Trophoblast cell (in vitro differentiated cells and primary cell): ENCODE results near the gene INTS3.

ENCODE experiments used
- DNase-seq, 2 donors: peaks; one replicate each; pipeline ENCODE4 v3.0.0-alpha.2; 2016
- H2AFZ ChIP-seq: 2 replicates; pipeline ENCODE4 v1.6.1; 2013; ENCODE audit warnings: low read length, moderate library complexity, mild to moderate bottlenecking; ENCODE audit not compliant: insufficient read depth, poor library complexity
- H2AK5ac ChIP-seq: 2 replicates; pipeline ENCODE4 v1.6.1; 2013; ENCODE audit warnings: mild to moderate bottlenecking, low read length
- H2BK120ac ChIP-seq: 2 replicates; pipeline ENCODE4 v1.6.1; 2013; ENCODE audit warnings: low read length, mild to moderate bottlenecking, moderate library complexity; ENCODE audit not compliant: insufficient read depth, poor library complexity
- H2BK12ac ChIP-seq: 2 replicates; pipeline ENCODE4 v1.6.1; 2013; ENCODE audit warnings: mild to moderate bottlenecking, low read length, moderate library complexity
- H2BK5ac ChIP-seq: 2 replicates; pipeline ENCODE4 v1.6.1; 2013; ENCODE audit warnings: low read length, low read depth, moderate library complexity, mild to moderate bottlenecking; ENCODE audit not compliant: poor library complexity
- H3K14ac ChIP-seq: 2 replicates; pipeline ENCODE4 v1.6.1; 2013; ENCODE audit warnings: mild to moderate bottlenecking, low read length
- H3K18ac ChIP-seq: 2 replicates; pipeline ENCODE4 v1.6.1; 2013; ENCODE audit warnings: mild to moderate bottlenecking, low read length
- H3K23ac ChIP-seq: 2 replicates; pipeline ENCODE4 v1.6.1; 2013; ENCODE audit warnings: low read length
- H3K27ac ChIP-seq: 2 replicates; pipeline ENCODE4 v1.5.1; 2013; ENCODE audit warnings: low read depth, mild to moderate bottlenecking, inconsistent platforms, low read length, moderate library complexity
- H3K27me3 ChIP-seq: 2 replicates; pipeline ENCODE4 v1.6.1; 2013; ENCODE audit warnings: inconsistent platforms, mild to moderate bottlenecking, low read length, moderate library complexity; ENCODE audit not compliant: insufficient read depth
- H3K36me3 ChIP-seq, 2 experiments: 1 replicate in 1 of 2; 2 replicates in 1 of 2; pipeline ENCODE4 v1.6.1; 2013; ENCODE audit warnings: low read length in 2 of 2, mild to moderate bottlenecking in 2 of 2, moderate library complexity in 1 of 2; ENCODE audit not compliant: insufficient read depth in 2 of 2, control insufficient read depth in 1 of 2
- H3K4ac ChIP-seq: 2 replicates; pipeline ENCODE4 v1.6.1; 2013; ENCODE audit warnings: low read depth, mild to moderate bottlenecking, low read length, moderate library complexity
- H3K4me1 ChIP-seq, 2 experiments: 1 replicate in 1 of 2; 2 replicates in 1 of 2; pipeline ENCODE4 v1.6.1; 2013; ENCODE audit warnings: low read length in 2 of 2, mild to moderate bottlenecking in 2 of 2, moderate library complexity in 1 of 2; ENCODE audit not compliant: insufficient read depth in 2 of 2, control insufficient read depth in 1 of 2
- H3K4me2 ChIP-seq: 2 replicates; pipeline ENCODE4 v1.6.1; 2013; ENCODE audit warnings: inconsistent platforms, mild to moderate bottlenecking, low read length, moderate library complexity
- H3K4me3 ChIP-seq: 2 replicates; pipeline ENCODE4 v1.5.1; 2013; ENCODE audit warnings: mild to moderate bottlenecking, low read depth, low read length, inconsistent platforms
- H3K79me1 ChIP-seq: one replicate; pipeline ENCODE4 v1.6.1; 2013; ENCODE audit warnings: low read length
- H3K79me2 ChIP-seq: 2 replicates; pipeline ENCODE4 v1.6.1; 2013; ENCODE audit warnings: low read length, mild to moderate bottlenecking; ENCODE audit not compliant: control insufficient read depth, insufficient read depth, poor library complexity
- H3K9ac ChIP-seq: 2 replicates; pipeline ENCODE4 v1.6.1; 2013; ENCODE audit warnings: mild to moderate bottlenecking, low read length
- H3K9me3 ChIP-seq: 2 replicates; pipeline ENCODE4 v1.6.1; 2013; ENCODE audit warnings: low read depth, mild to moderate bottlenecking, control low read depth, inconsistent platforms, low read length; ENCODE audit not compliant: insufficient read depth
- H4K12ac ChIP-seq: 2 replicates; pipeline ENCODE4 v1.6.1; 2013; ENCODE audit warnings: low read depth, mild to moderate bottlenecking, low read length, moderate library complexity
- H4K8ac ChIP-seq: 2 replicates; pipeline ENCODE4 v1.6.1; 2013; ENCODE audit warnings: low read depth, mild to moderate bottlenecking, low read length, moderate library complexity
- H4K91ac ChIP-seq: one replicate; pipeline ENCODE4 v1.6.1; 2013; ENCODE audit warnings: low read depth, mild to moderate bottlenecking, low read length, moderate library complexity
- WGBS: extraction: QIAGEN DNeasy Blood & Tissue Kit; methylation state at CpG from one replicate; pipeline ENCODE4 v1.1.7; 2013; ENCODE audit warnings: missing lambda C conversion rate; ENCODE audit not compliant: insufficient read length, insufficient coverage; ENCODE audit errors: extremely low coverage; 5-methylcytosine and 5-hydroxymethylcytosine counted together

Gene INTS3

DNA sequence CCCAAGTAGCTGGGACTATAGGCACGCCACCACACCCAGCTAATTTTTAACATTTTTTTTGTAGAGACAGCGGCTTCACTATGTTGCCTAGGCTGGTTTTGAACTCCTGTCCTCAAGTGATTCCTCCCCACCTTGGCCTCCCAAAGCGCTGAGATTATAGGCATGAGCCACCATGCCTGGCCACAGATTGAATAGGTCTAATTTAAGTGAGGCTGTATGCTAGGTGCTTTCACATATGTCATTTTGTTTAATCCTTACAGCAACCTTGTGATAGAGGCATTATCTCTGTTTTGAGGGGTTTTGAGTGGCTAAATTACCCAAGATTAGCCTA, 7.2 kb downstream of the INTS3 start:
- no peak overlapping the region for H3K14ac ChIP-seq
- H3K79me2 ChIP-seq = no peaks in the 10 kb centered on the region
- no peak overlapping the region for H4K91ac ChIP-seq
- H2BK12ac ChIP-seq = no peak overlapping the region
- no peak overlapping the region for H3K4me2 ChIP-seq
- H3K18ac ChIP-seq = no peak overlapping the region
- H4K8ac ChIP-seq = no peak overlapping the region
- H4K12ac ChIP-seq = no peak overlapping the region
- no peak overlapping the region for H3K4ac ChIP-seq
- H3K4me1 ChIP-seq = peaks cover 0 to 2% of the 10 kb centered on the region in 2 experiments
- WGBS = no CpG with 5 or more reads among the region's 3 CpGs
- H2BK5ac ChIP-seq = no peak overlapping the region
- no peak overlapping the region for H3K27ac ChIP-seq
- H3K9me3 ChIP-seq = no peaks in the 10 kb centered on the region
- H2AFZ ChIP-seq = no peak overlapping the region
- peaks cover 0 to 2% of the 10 kb centered on the region in 2 experiments for H3K36me3 ChIP-seq
- no peaks in the 10 kb centered on the region for H3K79me1 ChIP-seq
- H2AK5ac ChIP-seq = no peak overlapping the region
- H3K23ac ChIP-seq = no peak overlapping the region
- H3K9ac ChIP-seq = no peak overlapping the region
- H2BK120ac ChIP-seq = no peak overlapping the region
- H3K27me3 ChIP-seq = no peaks in the 10 kb centered on the region
- no peak for DNase-seq
- no peak overlapping the region for H3K4me3 ChIP-seq

DNA sequence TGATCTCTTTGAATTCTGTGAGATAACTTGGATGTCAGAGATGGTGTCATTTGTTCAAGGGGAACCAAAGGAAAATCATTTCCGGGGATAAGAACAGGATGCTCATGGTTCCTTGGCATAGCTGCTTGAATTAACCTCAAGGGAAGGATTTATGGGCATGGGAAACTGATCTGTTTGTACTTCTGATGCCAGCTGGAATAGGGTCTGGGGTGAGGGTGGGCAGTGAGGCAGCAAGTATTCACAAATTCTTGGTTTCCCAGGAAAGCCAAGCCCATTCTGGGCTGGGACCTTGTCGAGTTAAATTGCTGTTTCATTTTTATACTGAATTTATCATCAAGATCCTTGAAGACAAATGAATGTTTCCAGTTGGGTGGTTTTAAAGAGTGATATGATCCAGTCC, 14.1 kb downstream of the INTS3 start:
- Histone ChIP-seq H3K27ac (no peak overlapping the region), H3K79me1 (no peaks in the 10 kb centered on the region), H3K4ac (no peak overlapping the region), H3K36me3 (peaks cover 11 to 34% of the 10 kb centered on the region in 2 experiments), H3K4me2 (no peak overlapping the region), H4K12ac (no peak overlapping the region), H2BK120ac (no peak overlapping the region), H3K4me1 (peaks cover 0 to 3% of the 10 kb centered on the region in 2 experiments), H2AK5ac (no peak overlapping the region), H3K4me3 (no peak overlapping the region), H3K9me3 (no peaks in the 10 kb centered on the region), H2BK5ac (no peak overlapping the region), H3K14ac (no peak overlapping the region), H4K91ac (no peak overlapping the region), H3K9ac (no peak overlapping the region), H2AFZ (no peak overlapping the region), H3K79me2 (no peaks in the 10 kb centered on the region), H3K18ac (no peak overlapping the region), H3K27me3 (no peaks in the 10 kb centered on the region), H2BK12ac (no peak overlapping the region), H4K8ac (no peak overlapping the region), H3K23ac (no peak overlapping the region)
- no peak for DNase-seq
- no CpG with 5 or more reads among the region's 2 CpGs for WGBS

DNA sequence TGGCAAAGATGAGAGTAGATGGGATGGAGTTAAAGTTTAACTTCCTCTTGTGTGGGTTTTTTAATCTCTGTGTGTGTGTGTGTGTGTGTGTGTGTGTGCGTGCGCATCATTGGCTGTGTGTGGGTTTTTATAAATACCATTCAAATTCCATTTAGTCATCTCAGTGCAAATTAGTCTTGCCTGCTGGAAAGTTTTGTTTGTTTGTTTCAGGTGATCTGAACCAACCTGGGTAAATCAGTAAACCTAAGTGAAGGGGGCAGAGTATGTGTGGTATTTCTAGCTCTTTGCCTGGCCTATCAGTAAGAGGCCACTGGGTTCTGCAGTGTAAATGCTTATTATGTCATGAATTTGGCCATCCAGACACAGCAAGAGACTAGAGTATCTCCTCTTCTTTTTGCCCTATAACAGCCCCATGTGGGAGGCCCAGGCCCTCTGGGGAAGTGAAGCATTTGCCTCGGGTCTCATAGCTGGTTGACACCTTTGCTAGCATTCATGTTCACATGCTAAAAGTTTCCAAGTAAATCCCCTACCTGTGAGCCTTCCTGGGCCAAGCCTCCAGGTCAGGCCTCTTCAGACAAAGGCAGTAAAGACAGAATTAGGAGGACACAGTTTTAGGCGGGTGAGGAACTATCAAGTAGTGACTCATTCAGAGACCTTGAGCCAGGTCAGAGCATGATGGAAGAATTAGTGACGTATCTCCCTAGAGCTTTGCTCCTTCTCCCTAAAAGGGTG, 14.7 kb downstream of the INTS3 start:
- Histone ChIP-seq H4K91ac (no peak overlapping the region), H3K4me2 (no peak overlapping the region), H3K14ac (no peak overlapping the region), H3K4me3 (no peak overlapping the region), H4K12ac (no peak overlapping the region), H3K23ac (no peak overlapping the region), H3K9me3 (no peaks in the 10 kb centered on the region), H2BK120ac (no peak overlapping the region), H2BK5ac (no peak overlapping the region), H3K36me3 (peaks cover 11 to 39% of the 10 kb centered on the region in 2 experiments), H3K27ac (no peak overlapping the region), H4K8ac (no peak overlapping the region), H2BK12ac (no peak overlapping the region), H3K79me2 (no peaks in the 10 kb centered on the region), H3K4me1 (peaks cover 0 to 3% of the 10 kb centered on the region in 2 experiments), H3K18ac (no peak overlapping the region), H2AFZ (no peak overlapping the region), H3K27me3 (no peaks in the 10 kb centered on the region), H3K9ac (no peak overlapping the region), H3K4ac (no peak overlapping the region), H2AK5ac (no peak overlapping the region), H3K79me1 (no peaks in the 10 kb centered on the region)
- no CpG with 5 or more reads among the region's 5 CpGs for WGBS
- no peak for DNase-seq

DNA sequence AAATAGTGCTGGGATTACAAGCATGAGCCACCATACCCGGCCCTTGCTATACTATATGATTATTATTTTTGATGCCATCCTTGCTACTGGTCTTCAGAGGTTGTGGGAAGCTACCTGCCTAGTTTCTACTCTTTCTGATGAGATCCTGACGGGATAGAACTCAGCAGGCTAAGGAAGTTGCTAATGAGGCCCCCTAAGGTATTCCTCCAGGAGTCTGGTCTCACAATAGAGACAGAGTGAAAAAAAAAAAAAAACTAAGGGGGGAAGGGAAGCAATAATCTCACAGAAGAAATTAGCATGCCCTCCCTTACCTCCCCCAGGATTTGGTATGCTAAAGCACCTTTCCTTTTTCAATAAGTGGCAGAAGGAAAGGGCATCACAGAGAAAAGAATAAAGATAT, 17.6 kb downstream of the INTS3 start:
- H3K23ac ChIP-seq = no peak overlapping the region
- no peak overlapping the region for H3K4ac ChIP-seq
- H3K4me3 ChIP-seq = no peak overlapping the region
- no peak overlapping the region for H2BK12ac ChIP-seq
- no peak overlapping the region for H2AK5ac ChIP-seq
- no peak overlapping the region for H4K91ac ChIP-seq
- H3K36me3 ChIP-seq = peaks cover 8 to 55% of the 10 kb centered on the region in 2 experiments
- DNase-seq = no peak
- H3K4me2 ChIP-seq = no peak overlapping the region
- H3K4me1 ChIP-seq = peaks cover 0 to 3% of the 10 kb centered on the region in 2 experiments
- no peak overlapping the region for H4K12ac ChIP-seq
- H3K79me2 ChIP-seq = no peaks in the 10 kb centered on the region
- no peaks in the 10 kb centered on the region for H3K27me3 ChIP-seq
- H3K27ac ChIP-seq = no peak overlapping the region
- no peak overlapping the region for H2BK5ac ChIP-seq
- H2BK120ac ChIP-seq = no peak overlapping the region
- H4K8ac ChIP-seq = no peak overlapping the region
- H3K14ac ChIP-seq = no peak overlapping the region
- no peak overlapping the region for H2AFZ ChIP-seq
- no peaks in the 10 kb centered on the region for H3K79me1 ChIP-seq
- no peak overlapping the region for H3K18ac ChIP-seq
- H3K9me3 ChIP-seq = no peaks in the 10 kb centered on the region
- WGBS = no CpG with 5 or more reads among the region's 2 CpGs
- H3K9ac ChIP-seq = no peak overlapping the region
